Endothelial cell of umbilical vein (primary cell): ENCODE measurements around the gene RBM39. TPM values are rescaled to one million over a fixed set of nuclear protein-coding genes. Genes with fewer than 3 reads are reported as not detected.

Source experiments
- BruUV-seq: library from RNA; stranded (reverse); fragments of 400-500 nt; replicated peaks from 2 replicates; lab custom pipeline; 2021; lab: Mats Ljungman, UMichigan
- CTCF ChIA-PET: fragments of 300-600, 350-600 bp; sonication (Branson Sonifier 250); formaldehyde crosslinking; loops from one replicate; lab custom pipeline; 2021; ENCODE audit warnings: antibody characterized with exemption, inconsistent platforms; lab: Charles Lee
- POLR2A ChIA-PET: fragments of 300-600, 350-600 bp; sonication (Branson Sonifier 250); formaldehyde crosslinking; loops from one replicate; lab custom pipeline; 2021; ENCODE audit warnings: antibody characterized with exemption, inconsistent platforms; lab: Charles Lee
- DNase-seq: peaks from one replicate; pipeline ENCODE4 v3.0.0-alpha.2; 2011; ENCODE audit warnings: low read depth, low spot score
- FAIRE-seq: peaks from 2 replicates; lab custom pipeline; 2011; peaks lifted over from hg19 to GRCh38; lab: Jason Lieb, UNC
- H2AFZ ChIP-seq: 2 replicates; pipeline ENCODE4 v1.6.0; 2012; ENCODE audit warnings: low read depth, low read length, control low read depth, inconsistent platforms
- H3K27ac ChIP-seq: 2 replicates; pipeline ENCODE4 v1.5.1; 2011; ENCODE audit warnings: low read depth, mild to moderate bottlenecking, control low read depth, low read length, moderate library complexity; ENCODE audit not compliant: insufficient read depth
- H3K27me3 ChIP-seq, 2 experiments: 2 replicates each; pipeline versions ENCODE4 v1.6.0 to v1.6.1; 2011; ENCODE audit warnings: low read length in 2 of 2, mixed read lengths in 1 of 2; ENCODE audit not compliant: control insufficient read depth in 2 of 2, insufficient read depth in 2 of 2
- H3K36me3 ChIP-seq, 2 experiments: 2 replicates in 1 of 2; 3 replicates in 1 of 2; pipeline ENCODE4 v1.5.1; 2011; ENCODE audit warnings: low read length in 2 of 2, mild to moderate bottlenecking in 1 of 2, moderate library complexity in 1 of 2; ENCODE audit not compliant: control insufficient read depth in 2 of 2, insufficient read depth in 2 of 2; ENCODE audit errors: extremely low read depth in 1 of 2
- H3K4me1 ChIP-seq: 3 replicates; pipeline ENCODE4 v1.5.1; 2011; ENCODE audit warnings: mild to moderate bottlenecking, low read length; ENCODE audit not compliant: control insufficient read depth, insufficient read depth; ENCODE audit errors: extremely low read depth
- H3K4me2 ChIP-seq: 2 replicates; pipeline ENCODE4 v1.6.1; 2011; ENCODE audit warnings: low read length, control low read depth, mixed read lengths; ENCODE audit not compliant: insufficient read depth
- H3K4me3 ChIP-seq, 3 experiments: fragments of 200-600 bp in 1 of 3; sonication (generic), shearing (Covaris generic) in 1 of 3; replicated peaks in 1 of 3; 2 replicates each; pipeline ENCODE4 v1.5.1; 2011 to 2016; ENCODE audit warnings: control low read depth in 3 of 3, low read length in 3 of 3, mild to moderate bottlenecking in 2 of 3, inconsistent platforms in 1 of 3, low read depth in 1 of 3, moderate library complexity in 1 of 3; ENCODE audit not compliant: insufficient read depth in 1 of 3
- H3K79me2 ChIP-seq: 2 replicates; pipeline ENCODE4 v1.6.0; 2012; ENCODE audit warnings: low read length, inconsistent platforms; ENCODE audit not compliant: control insufficient read depth, insufficient read depth
- H3K9ac ChIP-seq: replicated peaks from 2 replicates; pipeline ENCODE3; 2011; ENCODE audit warnings: low read length, control low read depth; ENCODE audit not compliant: insufficient read depth; ENCODE audit errors: extremely low read depth
- H3K9me1 ChIP-seq: replicated peaks from 3 replicates; pipeline ENCODE4 v1.6.0; 2011; ENCODE audit warnings: mild to moderate bottlenecking, low read length; ENCODE audit not compliant: control insufficient read depth, insufficient read depth; ENCODE audit errors: extremely low read depth
- H3K9me3 ChIP-seq: replicated peaks from 2 replicates; pipeline ENCODE4 v1.5.1; 2012; ENCODE audit warnings: low read length, inconsistent platforms; ENCODE audit not compliant: control insufficient read depth, insufficient read depth
- H4K20me1 ChIP-seq: replicated peaks from 2 replicates; pipeline ENCODE3; 2011; ENCODE audit warnings: mild to moderate bottlenecking, low read length; ENCODE audit not compliant: control insufficient read depth, insufficient read depth; ENCODE audit errors: extremely low read depth
- EZH2 ChIP-seq: IDR thresholded peaks from 2 replicates; pipeline ENCODE4 v1.6.1; 2012; ENCODE audit warnings: borderline replicate concordance, low read depth, mild to moderate bottlenecking, moderate library complexity, low read length, inconsistent platforms; ENCODE audit not compliant: severe bottlenecking
- GATA2 ChIP-seq: IDR thresholded peaks from 2 replicates; pipeline ENCODE4 v1.7.0; 2011; ENCODE audit warnings: low read depth, mild to moderate bottlenecking, moderate library complexity, mixed read lengths, low read length; ENCODE audit not compliant: insufficient read length, insufficient read depth
- MYC ChIP-seq: IDR thresholded peaks from one replicate; pipeline ENCODE4 v1.6.1; 2011; ENCODE audit warnings: mild to moderate bottlenecking, low read depth, low read length
- POLR2A ChIP-seq: IDR thresholded peaks from 2 replicates; pipeline ENCODE4 v1.6.1; 2012; ENCODE audit warnings: low read depth, mild to moderate bottlenecking, control low read depth, low read length
- POLR2AphosphoS5 ChIP-seq: IDR thresholded peaks from 2 replicates; pipeline ENCODE4 v1.6.1; 2012; ENCODE audit warnings: low read depth, mild to moderate bottlenecking, control low read depth, low read length, moderate library complexity; ENCODE audit not compliant: insufficient read depth
- dilution Hi-C: fragments of 300-500 bp; cut with MboI; formaldehyde crosslinking; loops from one replicate; pipeline ENCODE4 v1.15.0; 2019; ENCODE audit warnings: low sequenced_read_pairs; ENCODE audit not compliant: extremely low pct_ligation_motif_present
- intact Hi-C: fragments of 100-400 bp; cut with micrococcal nuclease; formaldehyde crosslinking; loops from one replicate; pipeline ENCODE4 v1.10.0; 2022
- polyA plus RNA-seq, 4 experiments: library from polyadenylated mRNA; depleted of rRNA in 3 of 4; stranded (reverse) in 3 of 4; unstranded in 1 of 4; fragments of >200 nt; gene quantifications; 2 replicates each; pipeline versions ENCODE4 v1.2.1 to v1.2.3, GENCODE V29; 2011 to 2012; ENCODE audit warnings: missing spikeins in 1 of 4
- total RNA-seq: library from RNA; stranded (reverse); gene quantifications from 2 replicates; pipeline ENCODE4 v1.2.3, GENCODE V29; 2021
- TF ChIP-seq, protein P1 (sequence below): IDR thresholded peaks from 2 replicates; pipeline ENCODE4 v1.6.1; 2011; ENCODE audit not compliant: insufficient read depth, insufficient read length

RBM39 gene
- total and polyA plus RNA-seq, 2 donors (not counting 3 experiments of a cell fraction or from before 2014, with no cell fraction given) = 106 to 309 TPM

DNA sequence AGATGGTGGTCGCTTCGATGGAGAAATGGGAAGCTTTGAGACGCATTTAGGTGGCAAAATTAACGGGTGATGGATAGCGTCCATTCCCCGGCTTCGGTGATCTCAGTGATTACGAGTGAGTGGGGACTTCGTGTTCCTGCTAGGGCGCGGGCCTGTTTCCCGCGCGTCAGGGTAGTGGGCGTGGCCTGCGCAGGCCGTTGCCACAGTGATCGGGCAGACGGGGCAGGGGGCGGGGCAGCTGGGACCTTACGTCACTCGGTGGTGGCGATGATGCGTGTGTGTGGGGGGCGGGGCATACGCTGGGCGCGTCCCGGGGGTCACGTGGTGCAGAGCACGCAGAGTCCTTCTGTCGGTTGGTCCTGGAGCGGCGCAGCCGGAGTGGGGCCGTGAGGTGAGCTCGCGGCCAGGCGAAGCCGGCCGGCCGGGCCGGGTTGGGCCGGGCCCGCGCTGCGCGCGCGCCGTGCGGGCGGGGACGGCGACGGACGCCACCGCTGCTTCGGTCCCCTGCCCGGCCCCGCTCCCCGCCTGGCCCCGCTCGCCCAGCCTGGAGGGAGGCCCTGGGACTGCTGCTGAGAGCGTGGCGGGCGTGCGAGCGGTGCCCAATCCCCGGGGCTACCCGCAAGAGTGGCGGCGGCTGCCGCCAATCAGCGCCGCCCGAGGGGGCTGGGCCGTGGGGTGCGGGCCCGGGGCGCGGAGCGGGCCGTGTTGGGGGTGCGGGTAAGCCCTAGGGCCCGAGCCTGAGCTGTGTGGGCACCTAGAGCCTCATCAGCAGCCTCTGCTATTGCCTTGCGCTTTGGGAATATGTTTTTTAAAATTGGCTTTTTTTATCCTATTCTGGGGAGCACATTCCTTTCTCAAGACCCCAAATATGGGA is 29.9 kb upstream of the RBM39 start, which contains the start of gene PHF20:
TSS of gene PHF20 (plus strand) at position 327 of the 874 bp plus-strand sequence. CDS start 29,508 bp downstream, outside the sequence.
- peak within 1 kb of the TSS; percentile 95 for H3K4me2 ChIP-seq
- H3K4me1 ChIP-seq = peaks cover 42% of the 10 kb centered on the region
- H2AFZ ChIP-seq = peak within 1 kb of the TSS; percentile 90
- dilution Hi-C loops = no loop called here
- H3K9me1 ChIP-seq = no peaks in the 10 kb centered on the region
- H3K9ac ChIP-seq = peak within 1 kb of the TSS; percentile 86
- H3K4me3 ChIP-seq = peak within 1 kb of the TSS; percentile 70 to 83 (median 76)
- H3K27ac ChIP-seq = peak within 1 kb of the TSS; percentile 87
- peaks cover 45% of the 10 kb centered on the region for H3K79me2 ChIP-seq
- DNase-seq (peak; percentile 96), FAIRE-seq (peak; percentile 89)
- peaks cover 0 to 2% of the 10 kb centered on the region in 2 experiments for H3K36me3 ChIP-seq
- POLR2A ChIA-PET = interaction anchor here (0.8 to 2.5 kb wide), 4 partner anchors 8 to 182 kb away, joined by 3 to 26 read pairs (median 3); partner anchors contain the start of genes RBM39 and SCAND1
- TF ChIP-seq POLR2AphosphoS5 (peak; percentile 85), MYC (peak; percentile 62), POLR2A (peak; percentile 80), EZH2 (no peak), GATA2 (no peak)
- TF ChIP-seq, protein P1, sequence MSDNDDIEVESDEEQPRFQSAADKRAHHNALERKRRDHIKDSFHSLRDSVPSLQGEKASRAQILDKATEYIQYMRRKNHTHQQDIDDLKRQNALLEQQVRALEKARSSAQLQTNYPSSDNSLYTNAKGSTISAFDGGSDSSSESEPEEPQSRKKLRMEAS = peak; percentile 93
- intact Hi-C loops = loop anchor here (5.0 kb wide), 1 partner anchor 40 kb away; no protein-coding TSS in a partner anchor
- CTCF ChIA-PET = interaction anchor here (0.8 to 3.0 kb wide), 5 partner anchors 28 to 182 kb away, joined by 3 to 16 read pairs (median 3); partner anchors contain the start of genes RBM39 and SCAND1
- H4K20me1 ChIP-seq = no peaks in the 10 kb centered on the region
- no TSS peak for BruUV-seq
- no peaks in the 10 kb centered on the region for H3K9me3 ChIP-seq
- no peaks in the 10 kb centered on the region for H3K27me3 ChIP-seq
